A549 (cell line): ENCODE measurements around the gene FAM163A. TPM values are rescaled to one million over a fixed set of nuclear protein-coding genes. Genes with fewer than 3 reads are reported as not detected.

Experiments used
- ATAC-seq, 2 experiments: fragments of 200-7000 bp in 1 of 2; fragments of >200 bp in 1 of 2; cut with Nextera tagmentation in 1 of 2; cut with Tn5 transposase in 1 of 2; 3 replicates each; pipeline versions ENCODE4 v1.8.0 to v1.9.1; 2018 to 2020; ENCODE audit warnings: mild to moderate bottlenecking in 1 of 2, moderate library complexity in 1 of 2
- CTCF ChIA-PET: fragments of 300-600 bp; sonication (Branson Sonifier 250); formaldehyde crosslinking; extraction: SDS; loops from one replicate; lab custom pipeline; 2021; ENCODE audit warnings: antibody characterized with exemption, inconsistent platforms; lab: Yijun Ruan, JAX
- POLR2A ChIA-PET: fragments of 350-600 bp; formaldehyde crosslinking; extraction: SDS; loops from one replicate; lab custom pipeline; 2021; ENCODE audit warnings: antibody characterized with exemption, inconsistent platforms; lab: Yijun Ruan, JAX
- DNase-seq, 2 experiments: peaks; one replicate each; pipeline versions ENCODE4 v3.0.0 to v3.0.0-alpha.2; 2011 to 2016; ENCODE audit warnings: low read depth in 1 of 2, low spot score in 1 of 2
- FAIRE-seq: peaks from 2 replicates; lab custom pipeline; 2011; peaks lifted over from hg19 to GRCh38; lab: Jason Lieb, UNC
- H3K27ac ChIP-seq, 2 experiments: fragments of >200 bp; sonication (Bioruptor Twin); formaldehyde crosslinking; 3 replicates each; pipeline ENCODE4 v1.5.1; 2016 to 2017
- H3K4me1 ChIP-seq: fragments of >200 bp; sonication (Bioruptor Twin); formaldehyde crosslinking; 3 replicates; pipeline ENCODE4 v1.6.1; 2016
- H3K4me2 ChIP-seq: fragments of >200 bp; sonication (Bioruptor Twin); formaldehyde crosslinking; 3 replicates; pipeline ENCODE4 v1.6.1; 2016
- H3K4me3 ChIP-seq: fragments of >200 bp; sonication (Bioruptor Twin); formaldehyde crosslinking; 3 replicates; pipeline ENCODE4 v1.5.1; 2016
- H3K9me3 ChIP-seq: fragments of >200 bp; sonication (Bioruptor Twin); formaldehyde crosslinking; 3 replicates; pipeline ENCODE4 v1.6.1; 2016
- ATOH8 ChIP-seq: fragments of 250-450 bp; sonication (Bioruptor Pico); IDR thresholded peaks from 2 replicates; pipeline ENCODE4 v1.5.0; 2020; ENCODE audit warnings: low read depth, mild to moderate bottlenecking, moderate library complexity
- BCL3 ChIP-seq: fragments of >200 bp; sonication (Bioruptor Twin); formaldehyde crosslinking; IDR thresholded peaks from 3 replicates; pipeline ENCODE4 v1.6.1; 2016
- CEBPB ChIP-seq, 2 experiments: fragments of >200 bp in 1 of 2; sonication (Bioruptor Twin) in 1 of 2; formaldehyde crosslinking in 1 of 2; IDR thresholded peaks; 2 replicates each; pipeline ENCODE4 v1.6.1; 2012 to 2016
- FOSB ChIP-seq: fragments of 250-450 bp; sonication (Bioruptor Pico); IDR thresholded peaks from 2 replicates; pipeline ENCODE4 v1.5.0; 2020; ENCODE audit warnings: mild to moderate bottlenecking, moderate library complexity
- HDAC2 ChIP-seq: fragments of 200-600 bp; sonication (generic); IDR thresholded peaks from 2 replicates; pipeline ENCODE4 v1.6.1; 2016
- HES2 ChIP-seq: fragments of >200 bp; sonication (Bioruptor Twin); formaldehyde crosslinking; IDR thresholded peaks from 2 replicates; pipeline ENCODE4 v1.6.1; 2016
- HOXA7 ChIP-seq: fragments of 250-450 bp; sonication (Bioruptor Pico); IDR thresholded peaks from 2 replicates; pipeline ENCODE4 v1.5.0; 2020; ENCODE audit warnings: mild to moderate bottlenecking, moderate library complexity
- HOXB13 ChIP-seq: fragments of 250-450 bp; sonication (Bioruptor Pico); IDR thresholded peaks from 2 replicates; pipeline ENCODE4 v1.5.0; 2020; ENCODE audit warnings: low read depth, mild to moderate bottlenecking, moderate library complexity
- HOXB5 ChIP-seq: fragments of 250-450 bp; sonication (Bioruptor Pico); IDR thresholded peaks from 2 replicates; pipeline ENCODE4 v1.5.0; 2020; ENCODE audit warnings: mild to moderate bottlenecking, moderate library complexity
- JUN ChIP-seq, 2 experiments: fragments of >200 bp; sonication (Bioruptor Twin); formaldehyde crosslinking; IDR thresholded peaks; 2 replicates in 1 of 2; 3 replicates in 1 of 2; pipeline ENCODE4 v1.6.1; 2016 to 2017
- MAZ ChIP-seq: fragments of 150-350 bp; IDR thresholded peaks from 2 replicates; pipeline ENCODE4 v1.6.1; 2014; ENCODE audit warnings: antibody characterized with exemption, low read depth, low read length, borderline replicate concordance
- MYC ChIP-seq: IDR thresholded peaks from 2 replicates; pipeline ENCODE4 v1.6.1; 2012; ENCODE audit warnings: mild to moderate bottlenecking, inconsistent platforms, low read length, improper control_type of control experiment, borderline replicate concordance
- RAD21 ChIP-seq, 2 experiments: fragments of >200 bp in 1 of 2; sonication (Bioruptor Twin) in 1 of 2; formaldehyde crosslinking in 1 of 2; IDR thresholded peaks in 1 of 2; conservative IDR thresholded peaks in 1 of 2; 2 replicates in 1 of 2; 3 replicates in 1 of 2; pipeline ENCODE4 v1.6.1; 2012 to 2018; ENCODE audit warnings: inconsistent platforms in 1 of 2
- RCOR1 ChIP-seq: fragments of 150-350 bp; IDR thresholded peaks from 2 replicates; pipeline ENCODE4 v1.6.1; 2014; ENCODE audit warnings: antibody characterized with exemption, low read length, low read depth
- RNF2 ChIP-seq: fragments of 200-600 bp; sonication (generic); IDR thresholded peaks from 2 replicates; pipeline ENCODE4 v1.6.1; 2016; ENCODE audit warnings: low read depth, mild to moderate bottlenecking, antibody characterized with exemption, moderate library complexity, borderline replicate concordance
- SMC3 ChIP-seq: fragments of >200 bp; sonication (Bioruptor Twin); formaldehyde crosslinking; IDR thresholded peaks from 3 replicates; pipeline ENCODE4 v1.6.1; 2018; ENCODE audit warnings: inconsistent platforms
- SREBF2 ChIP-seq: fragments of 450-650 bp; IDR thresholded peaks from 2 replicates; pipeline ENCODE4 v1.6.1; 2014; ENCODE audit warnings: mild to moderate bottlenecking, moderate library complexity
- ZFP36 ChIP-seq: fragments of 450-650 bp; IDR thresholded peaks from 2 replicates; pipeline ENCODE4 v1.6.1; 2014; ENCODE audit warnings: borderline replicate concordance; ENCODE audit not compliant: partially characterized antibody
- WGBS: methylation state at CpG from one replicate; pipeline ENCODE4 v1.1.6; 2017; ENCODE audit errors: missing lambda C conversion rate; 5-methylcytosine and 5-hydroxymethylcytosine counted together
- polyA plus RNA-seq, 4 experiments: library from polyadenylated mRNA; depleted of rRNA in 3 of 4; stranded (reverse); fragments of >200 nt; fragmentation: RNase III in 1 of 4; extraction: RNeasy Plus Mini Kit Qiagen cat#74134 plus additional on column Dnase treatment in 1 of 4; gene quantifications; 2 replicates in 3 of 4; 3 replicates in 1 of 4; pipeline ENCODE4 v1.2.3, GENCODE V29; 2011 to 2017
- TF ChIP-seq, protein P1 (sequence below): fragments of >200 bp; sonication (Bioruptor Twin); formaldehyde crosslinking; IDR thresholded peaks from 3 replicates; pipeline ENCODE4 v1.5.1; 2016
- TF ChIP-seq, protein P2 (sequence below): IDR thresholded peaks from 2 replicates; pipeline ENCODE4 v1.6.1; 2012

FAM163A gene
- polyA plus RNA-seq, 2 of the 4 experiments (the other 2 are of a cell fraction): not detected

GRCh38 chr1:179706339-179706941, 36.7 kb upstream of the FAM163A start:
- Histone ChIP-seq H3K4me2 (0 out of 3 replicates have a peak overlapping the region, but pooled peaks have one; percentile 25), H3K4me1 (no peaks in the 10 kb centered on the region), H3K4me3 (no peak overlapping the region)
- DNase-seq (peak; percentile 30 to 68), ATAC-seq (peak; percentile 33 to 68; a peak in 3 of 6 replicates), FAIRE-seq (no peak)
- 1% methylated on average over 3 of the region's 3 CpGs for WGBS
- CTCF ChIA-PET: interaction anchor here (0.5 to 21.7 kb wide), 58 partner anchors 9 to 528 kb away, joined by 3 to 644 read pairs (median 4); no protein-coding TSS in a partner anchor
- peak; percentile 76 for TF ChIP-seq SMC3
- no peak for TF ChIP-seq FOSB
- peak; percentile 94 to 95 for TF ChIP-seq RAD21 (conservative IDR thresholded peaks at IDR 0.05 in 1 of 2, IDR thresholded peaks at IDR 0.05 in 1 of 2)
- TF ChIP-seq RNF2: no peak
- no peak for TF ChIP-seq HDAC2
- TF ChIP-seq JUN (IDR thresholded peaks at IDR 0.05): no peak
- TF ChIP-seq, protein P1, sequence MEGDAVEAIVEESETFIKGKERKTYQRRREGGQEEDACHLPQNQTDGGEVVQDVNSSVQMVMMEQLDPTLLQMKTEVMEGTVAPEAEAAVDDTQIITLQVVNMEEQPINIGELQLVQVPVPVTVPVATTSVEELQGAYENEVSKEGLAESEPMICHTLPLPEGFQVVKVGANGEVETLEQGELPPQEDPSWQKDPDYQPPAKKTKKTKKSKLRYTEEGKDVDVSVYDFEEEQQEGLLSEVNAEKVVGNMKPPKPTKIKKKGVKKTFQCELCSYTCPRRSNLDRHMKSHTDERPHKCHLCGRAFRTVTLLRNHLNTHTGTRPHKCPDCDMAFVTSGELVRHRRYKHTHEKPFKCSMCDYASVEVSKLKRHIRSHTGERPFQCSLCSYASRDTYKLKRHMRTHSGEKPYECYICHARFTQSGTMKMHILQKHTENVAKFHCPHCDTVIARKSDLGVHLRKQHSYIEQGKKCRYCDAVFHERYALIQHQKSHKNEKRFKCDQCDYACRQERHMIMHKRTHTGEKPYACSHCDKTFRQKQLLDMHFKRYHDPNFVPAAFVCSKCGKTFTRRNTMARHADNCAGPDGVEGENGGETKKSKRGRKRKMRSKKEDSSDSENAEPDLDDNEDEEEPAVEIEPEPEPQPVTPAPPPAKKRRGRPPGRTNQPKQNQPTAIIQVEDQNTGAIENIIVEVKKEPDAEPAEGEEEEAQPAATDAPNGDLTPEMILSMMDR: peak; percentile 97
- TF ChIP-seq, all 56 proteins: peak for 3
- POLR2A ChIA-PET: interaction anchor here (0.8 to 1.8 kb wide), 3 partner anchors 103 to 176 kb away, joined by 3 to 7 read pairs (median 7); no protein-coding TSS in a partner anchor
- Histone ChIP-seq H3K27ac (no peak overlapping the region), H3K9me3 (no peaks in the 10 kb centered on the region)

DNA sequence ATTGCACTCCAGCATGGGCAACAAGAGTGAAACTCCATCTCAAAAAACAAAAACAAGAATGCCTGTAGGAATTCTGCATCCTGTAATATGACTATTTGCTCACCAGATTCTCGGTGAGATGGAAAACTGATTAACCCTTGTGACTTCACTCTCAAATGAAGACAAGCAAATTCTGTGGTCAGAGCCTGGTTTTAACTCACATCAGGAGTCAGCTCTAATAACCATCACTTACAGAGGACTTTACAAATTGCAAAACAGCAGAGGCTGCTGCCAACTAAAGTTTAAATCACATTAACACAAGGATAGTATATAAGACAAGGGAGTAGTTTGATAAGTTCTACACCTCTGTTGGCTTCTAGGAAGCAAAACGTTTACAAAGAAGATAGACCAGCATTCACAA, 35.7 kb upstream of the FAM163A start:
- 9% methylated on average over 2 of the region's 2 CpGs for WGBS
- no peak overlapping the region for H3K27ac ChIP-seq
- TF ChIP-seq, protein P2, sequence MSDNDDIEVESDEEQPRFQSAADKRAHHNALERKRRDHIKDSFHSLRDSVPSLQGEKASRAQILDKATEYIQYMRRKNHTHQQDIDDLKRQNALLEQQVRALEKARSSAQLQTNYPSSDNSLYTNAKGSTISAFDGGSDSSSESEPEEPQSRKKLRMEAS: no peak
- no peak for TF ChIP-seq ATOH8 (CRISPR knock-in tag)
- TF ChIP-seq MAZ: no peak
- TF ChIP-seq RCOR1: no peak
- TF ChIP-seq HOXB5 (CRISPR knock-in tag): no peak
- no peak for TF ChIP-seq MYC
- no peak for TF ChIP-seq SREBF2
- no peak for TF ChIP-seq FOSB
- no peak for TF ChIP-seq SMC3
- TF ChIP-seq HOXA7 (CRISPR knock-in tag): no peak
- no peak for TF ChIP-seq BCL3
- no peak for TF ChIP-seq CEBPB (IDR thresholded peaks at IDR 0.05)
- no peak for TF ChIP-seq HES2
- no peak for TF ChIP-seq HOXB13
- TF ChIP-seq ZFP36: no peak
- H3K4me1 ChIP-seq: no peaks in the 10 kb centered on the region
- POLR2A ChIA-PET: no interaction called here
- DNase-seq (no peak), FAIRE-seq (no peak), ATAC-seq (no peak)
- no peak overlapping the region for H3K4me2 ChIP-seq
- no peak overlapping the region for H3K4me3 ChIP-seq
- CTCF ChIA-PET: interaction anchor here (1.8 to 21.7 kb wide), 4 partner anchors 105 to 472 kb away, joined by 4 to 644 read pairs (median 13); no protein-coding TSS in a partner anchor
- no peaks in the 10 kb centered on the region for H3K9me3 ChIP-seq
